ENCODE results near the gene FKBP14. TPM values are rescaled to one million over a fixed set of nuclear protein-coding genes. Genes with fewer than 3 reads are reported as not detected.

The FKBP14 gene
- total RNA-seq, 1 donor from 2014 or later, result 100 TPM

- Mint-ChIP-seq H3K4me3 (ENCODE audit: unreplicated experiment) (no peak overlapping the region), H3K27me3 (ENCODE audit: low read depth, unreplicated experiment) (no peaks in the 10 kb centered on the region), H3K27ac (ENCODE audit: unreplicated experiment) (no peak overlapping the region), H3K36me3 (ENCODE audit: low read depth, unreplicated experiment) (peaks cover 7% of the 10 kb centered on the region), H3K9me3 (ENCODE audit: unreplicated experiment) (no peaks in the 10 kb centered on the region), H3K4me1 (ENCODE audit: low read depth, unreplicated experiment) (peaks cover 8% of the 10 kb centered on the region)
- peaks cover 38% of the 10 kb centered on the region for H3K79me2 ChIP-seq (ENCODE audit: insufficient read depth, low read length)
- DNase-seq (ENCODE audit: low read depth) (no peak), FAIRE-seq (no peak)
- H4K20me1 ChIP-seq (ENCODE audit: insufficient read depth, low read length), result peaks cover 25% of the 10 kb centered on the region
- TF ChIP-seq CTCF (IDR thresholded peaks at IDR 0.05; ENCODE audit: insufficient read depth, low read depth, low read length) (no peak), EZH2 (IDR thresholded peaks at IDR 0.05; ENCODE audit: insufficient read depth, low read length) (no peak)
- H3K36me3 ChIP-seq (ENCODE audit: insufficient read depth, low read length), result no peaks in the 10 kb centered on the region
- H3K27me3 ChIP-seq (ENCODE audit: insufficient read depth, low read length), result no peaks in the 10 kb centered on the region
- no peaks in the 10 kb centered on the region for H3K9me3 ChIP-seq (ENCODE audit: insufficient read depth, low read depth, low read length)
- no peaks in the 10 kb centered on the region for H3K4me1 ChIP-seq (ENCODE audit: insufficient read depth, low read length)
- H3K4me2 ChIP-seq (ENCODE audit: low read length), result no peak overlapping the region
- H3K4me3 ChIP-seq (ENCODE audit: insufficient read depth, low read depth, low read length), result no peak overlapping the region
- no peak overlapping the region for H3K27ac ChIP-seq (ENCODE audit: low read depth, low read length)
- no peak overlapping the region for H2AFZ ChIP-seq (ENCODE audit: low read depth, low read length)
- H3K9ac ChIP-seq (ENCODE audit: low read length), result no peak overlapping the region
Measured at GRCh38 chr7:30040938-30041337, 14.4 kb upstream of the FKBP14 start.

- no peak for FAIRE-seq
- Mint-ChIP-seq H3K4me1 (ENCODE audit: low read depth, unreplicated experiment) (peaks cover 8% of the 10 kb centered on the region), H3K27me3 (ENCODE audit: low read depth, unreplicated experiment) (no peaks in the 10 kb centered on the region), H3K36me3 (ENCODE audit: low read depth, unreplicated experiment) (peaks cover 2% of the 10 kb centered on the region), H3K27ac (ENCODE audit: unreplicated experiment) (no peak overlapping the region), H3K9me3 (ENCODE audit: unreplicated experiment) (no peaks in the 10 kb centered on the region), H3K4me3 (ENCODE audit: unreplicated experiment) (no peak overlapping the region)
- H3K27ac ChIP-seq (ENCODE audit: low read depth, low read length), result no peak overlapping the region
- no peak overlapping the region for H3K9ac ChIP-seq (ENCODE audit: low read length)
- H4K20me1 ChIP-seq (ENCODE audit: insufficient read depth, low read length), result peaks cover 29% of the 10 kb centered on the region
- H2AFZ ChIP-seq (ENCODE audit: low read depth, low read length), result no peak overlapping the region
- H3K4me1 ChIP-seq (ENCODE audit: insufficient read depth, low read length), result no peaks in the 10 kb centered on the region
- no peak for DNase-seq (ENCODE audit: low read depth)
- no peak overlapping the region for H3K4me2 ChIP-seq (ENCODE audit: low read length)
- no peak overlapping the region for H3K4me3 ChIP-seq (ENCODE audit: insufficient read depth, low read depth, low read length)
- H3K36me3 ChIP-seq (ENCODE audit: insufficient read depth, low read length), result no peaks in the 10 kb centered on the region
- TF ChIP-seq CTCF (IDR thresholded peaks at IDR 0.05; ENCODE audit: insufficient read depth, low read depth, low read length), result no peak
- TF ChIP-seq EZH2 (IDR thresholded peaks at IDR 0.05; ENCODE audit: insufficient read depth, low read length), result no peak
- peaks cover 38% of the 10 kb centered on the region for H3K79me2 ChIP-seq (ENCODE audit: insufficient read depth, low read length)
- no peaks in the 10 kb centered on the region for H3K27me3 ChIP-seq (ENCODE audit: insufficient read depth, low read length)
- no peaks in the 10 kb centered on the region for H3K9me3 ChIP-seq (ENCODE audit: insufficient read depth, low read depth, low read length)
Measured at GRCh38 chr7:30038196-30038980, 11.9 kb upstream of the FKBP14 start.

GRCh38 chr7:30036220-30036619 lies 9.7 kb upstream of the FKBP14 start:
- H3K9me3 Mint-ChIP-seq (ENCODE audit: unreplicated experiment), result no peaks in the 10 kb centered on the region
- TF ChIP-seq EZH2 (IDR thresholded peaks at IDR 0.05; ENCODE audit: insufficient read depth, low read length) (no peak), CTCF (IDR thresholded peaks at IDR 0.05; ENCODE audit: insufficient read depth, low read depth, low read length) (no peak)
- Histone ChIP-seq H3K79me2 (ENCODE audit: insufficient read depth, low read length) (peaks cover 46% of the 10 kb centered on the region), H3K27me3 (ENCODE audit: insufficient read depth, low read length) (no peaks in the 10 kb centered on the region), H3K4me3 (ENCODE audit: insufficient read depth, low read depth, low read length) (no peak overlapping the region), H3K27ac (ENCODE audit: low read depth, low read length) (no peak overlapping the region), H4K20me1 (ENCODE audit: insufficient read depth, low read length) (peaks cover 33% of the 10 kb centered on the region), H2AFZ (ENCODE audit: low read depth, low read length) (no peak overlapping the region), H3K4me2 (ENCODE audit: low read length) (no peak overlapping the region), H3K9ac (ENCODE audit: low read length) (no peak overlapping the region), H3K9me3 (ENCODE audit: insufficient read depth, low read depth, low read length) (no peaks in the 10 kb centered on the region), H3K36me3 (ENCODE audit: insufficient read depth, low read length) (no peaks in the 10 kb centered on the region), H3K4me1 (ENCODE audit: insufficient read depth, low read length) (peaks cover 7% of the 10 kb centered on the region)
- H3K36me3 Mint-ChIP-seq (ENCODE audit: low read depth, unreplicated experiment), result peaks cover 2% of the 10 kb centered on the region
- H3K27me3 Mint-ChIP-seq (ENCODE audit: low read depth, unreplicated experiment), result no peaks in the 10 kb centered on the region
- FAIRE-seq (no peak), DNase-seq (ENCODE audit: low read depth) (no peak)
- no peak overlapping the region for H3K27ac Mint-ChIP-seq (ENCODE audit: unreplicated experiment)
- peaks cover 12% of the 10 kb centered on the region for H3K4me1 Mint-ChIP-seq (ENCODE audit: low read depth, unreplicated experiment)
- H3K4me3 Mint-ChIP-seq (ENCODE audit: unreplicated experiment), result no peak overlapping the region

Data from astrocyte (in vitro differentiated cells and primary cell).